ENCODE measurements around the gene PLXNA1.

GRCh38 chr3:127028781-127029657 lies 46.1 kb downstream of the PLXNA1 start:
- no peak for TF ChIP-seq POLR2A (IDR thresholded peaks at IDR 0.05; ENCODE audit: low read depth, low read length)
- no peak for TF ChIP-seq TAF1 (IDR thresholded peaks at IDR 0.05; ENCODE audit: borderline replicate concordance, low read depth, low read length)
- TF ChIP-seq POLR2AphosphoS5 (IDR thresholded peaks at IDR 0.05; ENCODE audit: low read depth, low read length): no peak
